Prostate gland (tissue), 2 donors: ENCODE measurements around the gene TAOK1.

Experiments
- CTCF ChIP-seq, 4 experiments: fragments of 200-600 bp in 2 of 4; fragments of 450-650 bp in 2 of 4; sonication (generic) in 2 of 4; IDR thresholded peaks; 1 replicate in 3 of 4; 2 replicates in 1 of 4; pipeline ENCODE4 v1.5.1; 2016 to 2019; ENCODE audit warnings: antibody characterized with exemption in 4 of 4, mild to moderate bottlenecking in 2 of 4, moderate library complexity in 2 of 4
- POLR2A ChIP-seq: fragments of 450-650 bp; IDR thresholded peaks from one replicate; pipeline ENCODE4 v1.6.1; 2016; ENCODE audit warnings: antibody characterized with exemption, mild to moderate bottlenecking
- POLR2AphosphoS5 ChIP-seq: sonication (generic); formaldehyde crosslinking; IDR thresholded peaks from one replicate; pipeline ENCODE4 v1.6.1; 2017; ENCODE audit warnings: antibody characterized with exemption

DNA sequence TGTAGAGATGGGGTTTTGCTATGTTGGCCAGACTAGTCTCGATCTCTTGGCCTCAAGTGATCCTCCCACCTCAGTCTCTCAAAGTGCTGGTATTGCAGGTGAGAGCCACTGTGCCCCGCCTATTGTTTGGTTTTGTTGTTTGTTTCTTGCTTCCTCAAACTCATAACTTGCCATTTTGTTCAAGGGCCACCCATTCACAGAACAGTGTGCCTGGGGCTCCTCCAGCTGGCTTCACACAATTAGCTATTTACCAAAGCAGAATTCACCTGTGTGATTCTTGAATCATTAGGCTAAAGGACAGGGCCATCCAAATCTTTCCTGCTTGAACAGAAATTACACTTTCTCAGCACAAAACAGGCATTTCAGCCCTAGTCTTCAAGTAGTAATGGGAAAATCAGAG is 169.5 kb downstream of the TAOK1 start:
- TF ChIP-seq POLR2A (no peak), POLR2AphosphoS5 (no peak), CTCF (IDR thresholded peaks at IDR 0.05) (no peak)
